Mucosa of gallbladder (tissue), 1 donor: ENCODE measurements around the gene PLXNC1. TPM values are rescaled to one million over a fixed set of nuclear protein-coding genes. Genes with fewer than 3 reads are reported as not detected.
A peak's percentile ranks its signal among the peaks of the same experiment; 100 is the strongest.

Experiments
- DNase-seq: peaks from one replicate; pipeline ENCODE4 v3.0.0-alpha.2; 2020; ENCODE audit warnings: low spot score
- total RNA-seq: library from RNA; stranded (reverse); gene quantifications from one replicate; pipeline ENCODE4 v1.2.1, GENCODE V29; 2021
- donor health status: DM: no; HTN: no; CAD: no.

PLXNC1 gene
- total RNA-seq, 1 donor from 2014 or later: 17.6 TPM

GRCh38 chr12:94157981-94158411 lies 9.6 kb downstream of the PLXNC1 start:
- no peak for DNase-seq

- no peak for DNase-seq
These were observed 10.3 kb downstream of the PLXNC1 start for GRCh38 chr12:94158666-94159065.

GRCh38 chr12:94162108-94162507 lies 13.7 kb downstream of the PLXNC1 start:
- no peak for DNase-seq

- DNase-seq: no peak
These were observed 15.5 kb downstream of the PLXNC1 start for GRCh38 chr12:94163850-94164249.

- DNase-seq: no peak
These were observed 16.8 kb downstream of the PLXNC1 start for GRCh38 chr12:94165138-94165537.

GRCh38 chr12:94165670-94166364 lies 17.4 kb downstream of the PLXNC1 start:
- DNase-seq: no peak

GRCh38 chr12:94167071-94167755 lies 18.8 kb downstream of the PLXNC1 start:
- DNase-seq: no peak

GRCh38 chr12:94167756-94168416 lies 19.5 kb downstream of the PLXNC1 start:
- no peak for DNase-seq

GRCh38 chr12:94169495-94169894 lies 21.1 kb downstream of the PLXNC1 start:
- no peak for DNase-seq

GRCh38 chr12:94169966-94170689 lies 21.8 kb downstream of the PLXNC1 start:
- DNase-seq: no peak

GRCh38 chr12:94170690-94171594 lies 22.6 kb downstream of the PLXNC1 start:
- DNase-seq: no peak

- no peak for DNase-seq
These were observed 23.2 kb downstream of the PLXNC1 start for GRCh38 chr12:94171595-94171930.

GRCh38 chr12:94172031-94172430 lies 23.7 kb downstream of the PLXNC1 start:
- no peak for DNase-seq

- peak; percentile 35 for DNase-seq
These were observed 24.6 kb downstream of the PLXNC1 start for GRCh38 chr12:94172973-94173372.

GRCh38 chr12:94173660-94174265 lies 25.4 kb downstream of the PLXNC1 start:
- DNase-seq: no peak

GRCh38 chr12:94174576-94174975 lies 26.2 kb downstream of the PLXNC1 start:
- DNase-seq: no peak

GRCh38 chr12:94175763-94176668 lies 27.6 kb downstream of the PLXNC1 start:
- no peak for DNase-seq

- no peak for DNase-seq
These were observed 29.7 kb downstream of the PLXNC1 start for GRCh38 chr12:94178054-94178453.

- no peak for DNase-seq
These were observed 30.5 kb downstream of the PLXNC1 start for GRCh38 chr12:94178882-94179281.

- no peak for DNase-seq
These were observed 31.3 kb downstream of the PLXNC1 start for GRCh38 chr12:94179723-94180122.
